ENCODE results near the gene SLC38A10.

SLC38A10 gene

GRCh38 chr17:81222620-81222905, 72.5 kb downstream of the SLC38A10 start:
- H3K27me3 ChIP-seq (ENCODE audit: control insufficient read depth, insufficient read depth, low read length): no peaks in the 10 kb centered on the region
- H3K9me3 ChIP-seq (ENCODE audit: control insufficient read depth, insufficient read depth, low read length): no peaks in the 10 kb centered on the region
- DNase-seq (ENCODE audit: low read depth, low spot score): no peak
- WGBS (ENCODE audit: insufficient coverage, insufficient read length): no CpG with 5 or more reads among the region's 30 CpGs
- H3K36me3 ChIP-seq (ENCODE audit: control insufficient read depth, insufficient read depth, low read length): 0 out of 2 replicates have a peak, but pooled peaks cover 5% of the 10 kb centered on the region
- H3K27ac ChIP-seq (ENCODE audit: low read length): no peak overlapping the region
- peaks cover 7% of the 10 kb centered on the region for H3K4me1 ChIP-seq (ENCODE audit: control insufficient read depth, insufficient read depth, low read length)
- peak overlapping the region; percentile 57; the same call in 1 of the 2 replicates for H3K4me3 ChIP-seq (ENCODE audit: low read length)

GRCh38 chr17:81221842-81222619, 73.1 kb downstream of the SLC38A10 start:
- no peaks in the 10 kb centered on the region for H3K9me3 ChIP-seq (ENCODE audit: control insufficient read depth, insufficient read depth, low read length)
- H3K36me3 ChIP-seq (ENCODE audit: control insufficient read depth, insufficient read depth, low read length): 0 out of 2 replicates have a peak, but pooled peaks cover 5% of the 10 kb centered on the region
- WGBS (ENCODE audit: insufficient coverage, insufficient read length): no CpG with 5 or more reads among the region's 24 CpGs
- H3K27ac ChIP-seq (ENCODE audit: low read length): no peak overlapping the region
- DNase-seq (ENCODE audit: low read depth, low spot score): no peak
- H3K4me3 ChIP-seq (ENCODE audit: low read length): peak overlapping the region; percentile 57; the same call in 1 of the 2 replicates
- peaks cover 7% of the 10 kb centered on the region for H3K4me1 ChIP-seq (ENCODE audit: control insufficient read depth, insufficient read depth, low read length)
- H3K27me3 ChIP-seq (ENCODE audit: control insufficient read depth, insufficient read depth, low read length): no peaks in the 10 kb centered on the region

GRCh38 chr17:81221371-81221841, 73.7 kb downstream of the SLC38A10 start:
- H3K4me3 ChIP-seq (ENCODE audit: low read length): no peak overlapping the region
- no peak overlapping the region for H3K27ac ChIP-seq (ENCODE audit: low read length)
- DNase-seq (ENCODE audit: low read depth, low spot score): no peak
- no CpG with 5 or more reads among the region's 11 CpGs for WGBS (ENCODE audit: insufficient coverage, insufficient read length)
- no peaks in the 10 kb centered on the region for H3K9me3 ChIP-seq (ENCODE audit: control insufficient read depth, insufficient read depth, low read length)
- no peaks in the 10 kb centered on the region for H3K27me3 ChIP-seq (ENCODE audit: control insufficient read depth, insufficient read depth, low read length)
- H3K4me1 ChIP-seq (ENCODE audit: control insufficient read depth, insufficient read depth, low read length): peaks cover 7% of the 10 kb centered on the region
- 0 out of 2 replicates have a peak, but pooled peaks cover 5% of the 10 kb centered on the region for H3K36me3 ChIP-seq (ENCODE audit: control insufficient read depth, insufficient read depth, low read length)

GRCh38 chr17:81219476-81220180, 75.5 kb downstream of the SLC38A10 start:
- no CpG with 5 or more reads among the region's 24 CpGs for whole genome bisulfite sequencing (ENCODE audit: insufficient coverage, insufficient read length)
- DNase-seq (ENCODE audit: low read depth, low spot score): no peak
- no peak overlapping the region for H3K27ac ChIP-seq (ENCODE audit: low read length)

GRCh38 chr17:81218991-81219390, 76.1 kb downstream of the SLC38A10 start:
- no peak overlapping the region for H3K4me3 ChIP-seq (ENCODE audit: low read length)
- peaks cover 7% of the 10 kb centered on the region for H3K4me1 ChIP-seq (ENCODE audit: control insufficient read depth, insufficient read depth, low read length)
- H3K36me3 ChIP-seq (ENCODE audit: control insufficient read depth, insufficient read depth, low read length): 0 out of 2 replicates have a peak, but pooled peaks cover 5% of the 10 kb centered on the region
- no peak for DNase-seq (ENCODE audit: low read depth, low spot score)
- H3K9me3 ChIP-seq (ENCODE audit: control insufficient read depth, insufficient read depth, low read length): no peaks in the 10 kb centered on the region
- no peak overlapping the region for H3K27ac ChIP-seq (ENCODE audit: low read length)
- no CpG with 5 or more reads among the region's 11 CpGs for WGBS (ENCODE audit: insufficient coverage, insufficient read length)
- H3K27me3 ChIP-seq (ENCODE audit: control insufficient read depth, insufficient read depth, low read length): no peaks in the 10 kb centered on the region

More at GRCh38 chr17:81219476-81220180, 75.5 kb downstream of the SLC38A10 start:
- Histone ChIP-seq H3K27me3 (ENCODE audit: control insufficient read depth, insufficient read depth, low read length) (no peaks in the 10 kb centered on the region), H3K4me3 (ENCODE audit: low read length) (no peak overlapping the region), H3K36me3 (ENCODE audit: control insufficient read depth, insufficient read depth, low read length) (0 out of 2 replicates have a peak, but pooled peaks cover 5% of the 10 kb centered on the region), H3K4me1 (ENCODE audit: control insufficient read depth, insufficient read depth, low read length) (peaks cover 7% of the 10 kb centered on the region), H3K9me3 (ENCODE audit: control insufficient read depth, insufficient read depth, low read length) (no peaks in the 10 kb centered on the region)

GRCh38 chr17:81218459-81218858, 76.6 kb downstream of the SLC38A10 start:
- peaks cover 7% of the 10 kb centered on the region for H3K4me1 ChIP-seq (ENCODE audit: control insufficient read depth, insufficient read depth, low read length)
- no peak overlapping the region for H3K4me3 ChIP-seq (ENCODE audit: low read length)
- H3K27ac ChIP-seq (ENCODE audit: low read length): no peak overlapping the region
- no peak for DNase-seq (ENCODE audit: low read depth, low spot score)
- 0 out of 2 replicates have a peak, but pooled peaks cover 5% of the 10 kb centered on the region for H3K36me3 ChIP-seq (ENCODE audit: control insufficient read depth, insufficient read depth, low read length)
- no peaks in the 10 kb centered on the region for H3K27me3 ChIP-seq (ENCODE audit: control insufficient read depth, insufficient read depth, low read length)
- WGBS (ENCODE audit: insufficient coverage, insufficient read length): no CpG with 5 or more reads among the region's 13 CpGs
- H3K9me3 ChIP-seq (ENCODE audit: control insufficient read depth, insufficient read depth, low read length): no peaks in the 10 kb centered on the region

GRCh38 chr17:81217491-81217890, 77.6 kb downstream of the SLC38A10 start:
- Histone ChIP-seq H3K4me1 (ENCODE audit: control insufficient read depth, insufficient read depth, low read length) (peaks cover 7% of the 10 kb centered on the region), H3K27ac (ENCODE audit: low read length) (no peak overlapping the region), H3K9me3 (ENCODE audit: control insufficient read depth, insufficient read depth, low read length) (no peaks in the 10 kb centered on the region), H3K27me3 (ENCODE audit: control insufficient read depth, insufficient read depth, low read length) (no peaks in the 10 kb centered on the region), H3K4me3 (ENCODE audit: low read length) (no peak overlapping the region), H3K36me3 (ENCODE audit: control insufficient read depth, insufficient read depth, low read length) (0 out of 2 replicates have a peak, but pooled peaks cover 5% of the 10 kb centered on the region)
- no CpG with 5 or more reads among the region's 18 CpGs for WGBS (ENCODE audit: insufficient coverage, insufficient read length)
- DNase-seq (ENCODE audit: low read depth, low spot score): no peak

- Histone ChIP-seq H3K27me3 (ENCODE audit: control insufficient read depth, insufficient read depth, low read length) (no peaks in the 10 kb centered on the region), H3K36me3 (ENCODE audit: control insufficient read depth, insufficient read depth, low read length) (no peaks in the 10 kb centered on the region), H3K4me3 (ENCODE audit: low read length) (no peak overlapping the region), H3K9me3 (ENCODE audit: control insufficient read depth, insufficient read depth, low read length) (no peaks in the 10 kb centered on the region), H3K4me1 (ENCODE audit: control insufficient read depth, insufficient read depth, low read length) (no peaks in the 10 kb centered on the region), H3K27ac (ENCODE audit: low read length) (no peak overlapping the region)
- no peak for DNase-seq (ENCODE audit: low read depth, low spot score)
- no CpG with 5 or more reads among the region's 8 CpGs for WGBS (ENCODE audit: insufficient coverage, insufficient read length)
Observed at GRCh38 chr17:81213978-81214377, 81.1 kb downstream of the SLC38A10 start.

- H3K9me3 ChIP-seq (ENCODE audit: control insufficient read depth, insufficient read depth, low read length): no peaks in the 10 kb centered on the region
- H3K27me3 ChIP-seq (ENCODE audit: control insufficient read depth, insufficient read depth, low read length): no peaks in the 10 kb centered on the region
- 0 out of 2 replicates have a peak, but pooled peaks cover 1% of the 10 kb centered on the region for H3K4me1 ChIP-seq (ENCODE audit: control insufficient read depth, insufficient read depth, low read length)
- no peak overlapping the region for H3K4me3 ChIP-seq (ENCODE audit: low read length)
- WGBS (ENCODE audit: insufficient coverage, insufficient read length): no CpG with 5 or more reads among the region's 9 CpGs
- H3K27ac ChIP-seq (ENCODE audit: low read length): no peak overlapping the region
- H3K36me3 ChIP-seq (ENCODE audit: control insufficient read depth, insufficient read depth, low read length): peaks cover 7% of the 10 kb centered on the region
- no peak for DNase-seq (ENCODE audit: low read depth, low spot score)
Observed at GRCh38 chr17:81212365-81212764, 82.7 kb downstream of the SLC38A10 start.

- H3K27me3 ChIP-seq (ENCODE audit: control insufficient read depth, insufficient read depth, low read length): no peaks in the 10 kb centered on the region
- no peak overlapping the region for H3K27ac ChIP-seq (ENCODE audit: low read length)
- H3K4me3 ChIP-seq (ENCODE audit: low read length): no peak overlapping the region
- DNase-seq (ENCODE audit: low read depth, low spot score): no peak
- WGBS (ENCODE audit: insufficient coverage, insufficient read length): no CpG with 5 or more reads among the region's 14 CpGs
- H3K4me1 ChIP-seq (ENCODE audit: control insufficient read depth, insufficient read depth, low read length): 0 out of 2 replicates have a peak, but pooled peaks cover 1% of the 10 kb centered on the region
- H3K9me3 ChIP-seq (ENCODE audit: control insufficient read depth, insufficient read depth, low read length): no peaks in the 10 kb centered on the region
- H3K36me3 ChIP-seq (ENCODE audit: control insufficient read depth, insufficient read depth, low read length): peaks cover 7% of the 10 kb centered on the region
Observed at GRCh38 chr17:81210868-81211267, 84.2 kb downstream of the SLC38A10 start.
